GM21360 (cell line): ENCODE measurements around the gene A4GALT.

Source experiments
- ATAC-seq: cut with Tn5 transposase; IDR thresholded peaks from one replicate; pipeline ENCODE4 v1.9.1; 2021; ENCODE audit warnings: mild to moderate bottlenecking, moderate library complexity; ENCODE audit not compliant: unreplicated experiment

Gene A4GALT

DNA sequence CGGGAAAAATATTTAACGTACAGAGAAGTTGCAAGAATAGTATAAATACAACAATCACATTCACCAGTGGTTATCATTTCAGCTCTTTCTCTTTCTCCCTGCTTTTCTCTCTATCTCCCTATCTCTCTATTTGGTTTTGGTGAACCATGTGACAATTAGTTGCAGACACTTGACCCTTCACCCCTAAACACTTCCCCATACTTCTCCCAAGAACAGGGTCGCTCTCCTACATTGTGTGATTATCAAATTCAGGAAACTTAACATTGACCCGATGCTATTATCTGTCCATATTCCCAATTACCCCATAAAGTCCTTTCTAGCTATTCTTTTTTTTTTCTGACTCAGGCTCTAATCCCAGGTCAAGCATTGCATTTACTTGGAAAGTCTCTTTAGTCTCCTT, 66.7 kb downstream of the A4GALT start:
- no peak for ATAC-seq

DNA sequence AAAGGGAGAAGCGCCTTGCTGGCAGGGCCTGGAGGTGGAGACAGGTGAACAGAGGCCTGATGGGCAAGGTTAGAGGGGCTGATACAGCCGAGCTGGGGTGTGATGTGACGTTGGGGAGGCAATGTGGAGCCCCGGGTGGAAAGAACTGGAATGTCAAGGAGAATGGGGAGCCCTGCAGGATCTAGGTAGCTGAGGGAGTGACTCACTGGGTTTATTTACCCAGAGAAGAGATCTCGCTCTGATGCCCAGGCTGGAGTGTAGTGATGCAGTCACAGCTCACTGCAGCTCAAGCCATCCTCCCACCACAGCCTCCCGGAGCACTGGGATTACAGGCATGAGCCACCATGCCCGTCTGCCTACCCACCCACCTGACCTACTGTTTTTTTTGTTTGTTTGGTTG, 69.5 kb downstream of the A4GALT start:
- no peak for ATAC-seq

DNA sequence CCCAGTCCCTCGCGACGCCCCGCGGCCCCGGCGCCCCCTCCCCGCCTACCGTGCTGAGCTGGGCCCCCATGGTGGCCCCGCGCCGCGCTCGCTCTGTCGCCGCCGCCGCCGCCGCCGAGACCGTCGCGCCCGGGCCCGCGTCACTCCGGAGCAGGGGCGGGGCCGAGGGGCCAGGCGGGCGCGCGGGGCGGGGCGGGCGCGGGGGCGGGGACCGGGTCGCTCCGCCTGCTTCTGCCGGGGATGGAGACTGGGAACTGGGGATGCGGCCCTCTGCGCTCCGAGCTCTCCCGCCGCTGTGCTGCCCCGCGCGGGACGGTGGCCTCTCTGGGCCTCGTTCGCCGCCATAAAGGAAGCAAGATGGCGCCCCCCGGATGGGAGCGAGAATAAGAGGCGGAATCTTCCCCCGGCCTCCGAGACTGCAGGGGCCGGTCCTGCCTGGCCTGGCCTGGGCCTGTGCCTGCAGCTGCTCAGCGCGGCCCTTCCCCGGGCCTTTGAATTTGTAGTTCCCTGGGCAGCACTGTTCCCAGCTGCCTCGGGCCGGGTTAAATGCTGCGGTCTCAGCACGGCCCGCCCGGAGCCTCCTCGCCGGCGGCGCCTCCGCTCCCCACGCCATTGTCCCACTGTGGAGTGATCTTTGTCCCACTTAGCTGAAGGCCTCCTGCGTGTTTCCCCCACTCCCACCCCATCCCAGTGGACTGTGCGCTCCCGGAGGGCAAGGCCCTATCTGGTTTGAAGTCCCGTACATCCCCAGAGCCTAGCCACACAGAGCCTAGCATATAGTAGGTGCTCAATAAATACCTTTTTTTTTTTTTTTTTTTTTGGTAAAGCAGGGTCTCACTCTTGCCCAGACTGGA, 71.2 kb downstream of the A4GALT start, which contains the start of gene CYB5R3:
Gene CYB5R3, minus strand, starts transcription at position 147 of the 854 bp plus-strand sequence. Its CDS starts 77 bp downstream, at position 70.
- peak; percentile 67 for ATAC-seq

DNA sequence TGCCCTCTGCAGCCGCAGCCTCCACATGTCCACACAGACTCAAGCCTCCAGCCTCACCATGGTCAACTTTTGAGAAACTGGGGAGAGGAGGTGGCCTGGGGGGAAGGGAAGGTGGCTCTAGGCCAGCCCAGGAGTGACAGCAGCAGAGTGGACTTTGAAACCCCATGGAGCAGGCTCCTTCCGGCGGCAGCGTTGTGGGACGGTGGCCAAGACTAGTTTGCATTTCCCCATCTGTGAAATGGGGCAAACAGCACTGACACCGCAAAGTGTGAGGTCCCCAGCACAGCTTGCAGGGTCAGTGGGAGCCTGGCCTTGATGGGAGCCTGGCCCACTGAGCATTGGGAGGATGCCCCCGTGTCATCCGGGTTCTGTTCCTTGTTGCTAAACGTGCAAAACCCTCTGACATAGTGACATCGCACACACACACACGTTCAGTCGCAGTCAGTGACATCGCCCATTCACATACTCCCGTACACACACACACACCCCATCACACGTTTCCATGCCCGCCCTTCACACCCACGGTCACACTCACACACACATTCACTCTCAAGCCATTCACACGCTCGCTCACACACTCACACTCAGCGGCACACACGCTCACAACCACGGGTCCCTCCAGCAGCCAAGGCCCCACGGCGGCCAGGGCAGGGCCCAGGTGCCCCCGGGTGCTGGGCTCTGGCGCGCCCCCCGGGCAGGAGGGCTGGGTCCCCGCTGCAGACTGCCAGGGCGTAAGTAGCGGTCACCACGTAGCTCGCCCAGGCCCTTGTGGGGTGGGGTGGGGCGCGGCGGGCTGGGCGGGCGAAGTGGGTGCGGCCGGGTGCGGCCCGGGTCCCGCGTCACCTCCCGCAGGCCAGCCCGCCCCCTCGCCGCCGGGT, 72.1 kb downstream of the A4GALT start:
- ATAC-seq: peak; percentile 23

DNA sequence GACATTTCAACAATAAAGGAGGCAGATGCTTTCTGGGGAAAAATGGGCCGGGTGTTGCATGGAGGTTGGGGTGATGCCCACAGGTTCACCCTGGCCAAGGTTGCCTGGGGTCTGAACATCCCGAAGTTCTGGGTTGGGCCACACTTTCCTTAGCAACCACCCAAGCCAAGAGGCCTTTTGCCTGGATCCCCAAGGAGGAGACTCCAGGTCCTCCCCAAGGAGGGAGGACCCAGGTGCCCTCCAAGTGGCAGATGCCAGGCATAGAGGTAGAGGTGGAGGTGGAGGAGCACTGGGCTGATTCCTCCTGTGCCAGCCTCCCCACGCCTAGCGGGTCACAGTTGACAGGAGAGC, 72.7 kb downstream of the A4GALT start:
- ATAC-seq: no peak

DNA sequence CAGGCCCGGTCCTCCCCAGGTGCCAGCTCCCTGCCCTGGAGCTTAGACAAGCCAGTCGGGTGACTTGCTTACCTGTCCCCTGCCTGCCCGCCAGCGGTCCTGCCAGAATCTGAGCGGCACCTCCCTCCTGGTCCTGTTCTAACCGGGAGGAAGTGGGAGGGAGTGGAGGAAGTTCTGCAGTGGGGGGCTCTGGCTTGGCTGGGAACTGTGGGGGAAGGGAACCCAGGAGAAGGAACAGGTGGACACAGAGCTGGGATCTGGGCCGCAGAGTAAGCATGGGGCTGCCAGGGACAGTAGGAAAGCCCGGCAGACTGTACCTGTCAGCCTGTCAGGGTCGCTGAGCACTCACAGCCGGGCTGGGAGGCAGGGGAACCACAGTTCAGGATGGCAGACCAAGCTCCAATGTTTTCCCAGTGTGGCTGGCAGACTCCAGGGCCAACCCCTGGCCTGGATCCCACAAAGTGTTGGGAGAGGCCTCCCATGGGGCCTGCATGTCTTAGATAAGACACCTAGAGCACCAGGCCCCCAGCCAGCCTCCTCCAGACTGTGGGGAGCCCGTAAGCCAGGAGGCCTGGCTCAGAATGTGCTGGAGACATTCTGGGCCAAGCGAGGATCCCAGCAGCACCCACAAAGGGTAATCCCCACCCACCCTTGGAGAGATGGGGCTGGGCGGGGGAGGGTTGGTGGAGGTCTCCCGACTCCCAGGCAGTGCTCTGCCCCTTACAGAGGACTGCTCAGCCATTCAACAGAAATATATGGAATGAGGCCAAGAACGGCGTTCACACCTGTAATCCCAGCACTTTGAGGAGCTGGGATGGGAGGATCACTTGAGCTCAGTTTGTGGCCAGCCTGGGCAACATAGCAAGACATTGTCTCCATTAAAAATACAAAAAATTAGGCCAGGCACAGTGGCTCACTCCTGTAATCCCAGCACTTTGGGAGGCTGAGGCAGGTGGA, 73.8 kb downstream of the A4GALT start:
- ATAC-seq: no peak

DNA sequence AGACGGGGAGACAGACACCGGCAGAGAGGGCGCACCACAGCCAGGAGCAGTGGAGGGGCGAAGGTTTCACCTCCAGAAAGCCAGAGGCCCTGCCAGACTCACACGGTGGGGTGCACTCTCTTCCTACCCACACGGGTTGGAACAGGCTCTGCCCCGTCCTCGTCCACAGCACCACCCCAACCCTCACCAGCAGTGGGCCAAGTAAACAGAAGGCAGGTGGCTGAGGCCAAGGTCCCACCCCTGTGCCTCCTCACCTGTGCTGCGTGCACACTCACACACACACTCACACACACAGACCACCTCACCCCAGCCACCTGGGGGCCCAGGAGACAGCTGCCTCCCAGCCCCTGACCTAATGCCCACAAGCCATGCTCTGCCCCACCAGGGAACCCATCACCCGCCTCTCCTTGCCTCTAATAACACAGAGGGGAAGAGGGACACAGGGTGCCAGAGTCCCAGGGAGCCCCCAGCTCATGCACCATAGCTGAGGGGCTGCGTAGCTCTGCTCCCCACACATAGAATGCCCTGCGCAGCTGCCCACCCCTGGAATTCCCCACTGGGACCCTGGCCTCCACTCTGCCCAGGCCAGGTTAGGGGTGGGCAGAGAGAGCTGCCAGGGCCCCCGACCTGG, 74.6 kb downstream of the A4GALT start:
- ATAC-seq: no peak

DNA sequence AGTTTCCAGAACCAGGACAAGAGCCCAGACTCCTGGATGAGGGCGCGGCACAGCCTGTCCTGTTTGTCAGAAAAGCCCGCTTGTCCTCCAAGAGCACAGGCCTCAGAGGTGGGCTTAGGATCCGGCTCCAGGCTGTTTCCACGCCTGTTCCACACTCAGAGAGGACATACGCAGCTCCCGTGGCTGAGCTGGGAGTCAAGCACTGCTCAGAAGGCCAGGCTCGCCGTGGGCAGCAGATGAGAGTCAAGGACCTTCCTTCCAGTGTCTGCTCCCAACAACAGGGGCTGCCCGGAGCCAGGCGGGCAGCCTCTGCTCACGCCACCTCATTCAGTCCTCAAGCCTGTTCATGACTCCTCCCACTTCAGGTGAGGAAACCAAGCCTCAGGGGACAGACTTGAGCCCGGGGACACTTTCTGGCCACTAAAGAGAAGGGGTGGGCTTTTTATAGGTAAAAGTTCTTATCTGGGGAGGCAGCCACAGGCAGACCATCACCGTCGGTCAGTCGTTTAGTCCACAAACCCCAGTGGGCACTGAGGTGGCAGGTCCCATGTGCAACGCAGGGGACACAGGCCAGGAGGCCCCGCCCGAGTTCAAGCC, 75.2 kb downstream of the A4GALT start:
- no peak for ATAC-seq

DNA sequence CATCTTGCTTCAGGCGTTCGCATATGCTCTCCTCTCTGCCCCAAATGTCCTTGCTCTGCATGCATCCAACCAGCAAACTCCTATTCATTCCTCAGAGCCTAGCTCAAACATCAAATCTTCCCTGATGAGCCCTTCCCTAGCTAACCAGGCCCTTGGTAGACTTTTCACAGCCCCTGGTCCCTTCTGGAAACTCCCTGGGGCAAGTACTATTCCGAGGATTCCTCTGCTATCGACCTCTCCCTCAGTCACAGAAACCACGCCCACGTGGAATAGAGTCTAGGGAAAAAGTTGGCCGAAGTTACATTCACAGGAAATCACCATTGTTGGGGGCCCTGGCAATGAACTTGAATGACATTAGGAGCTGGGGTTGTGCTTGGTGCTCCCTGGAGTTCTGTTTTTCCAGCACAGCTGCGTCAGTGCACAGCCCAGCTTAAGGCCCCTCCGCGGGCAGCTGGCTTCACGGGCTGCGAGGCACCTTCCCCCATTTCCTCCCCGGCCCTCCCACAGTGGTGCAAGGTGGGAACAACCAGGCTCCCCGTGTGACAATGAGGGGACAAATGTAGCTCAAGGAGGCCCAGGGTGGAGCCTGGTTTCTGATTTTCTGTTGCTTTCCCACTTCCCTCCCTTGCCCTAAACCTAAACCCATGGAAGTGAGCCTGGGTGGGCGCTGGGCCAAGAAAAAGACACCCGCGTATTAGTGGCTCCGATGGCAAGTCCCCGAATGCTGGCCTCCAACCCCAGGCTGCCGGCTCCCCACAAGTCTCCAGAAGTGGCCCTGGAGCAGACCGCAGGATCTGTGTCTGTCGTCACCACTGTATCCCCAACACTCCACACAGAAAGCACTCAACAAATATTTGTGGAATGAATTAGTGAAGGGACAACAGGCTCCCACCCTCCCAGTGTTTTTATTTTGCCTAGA, 76.0 kb downstream of the A4GALT start:
- ATAC-seq: no peak

DNA sequence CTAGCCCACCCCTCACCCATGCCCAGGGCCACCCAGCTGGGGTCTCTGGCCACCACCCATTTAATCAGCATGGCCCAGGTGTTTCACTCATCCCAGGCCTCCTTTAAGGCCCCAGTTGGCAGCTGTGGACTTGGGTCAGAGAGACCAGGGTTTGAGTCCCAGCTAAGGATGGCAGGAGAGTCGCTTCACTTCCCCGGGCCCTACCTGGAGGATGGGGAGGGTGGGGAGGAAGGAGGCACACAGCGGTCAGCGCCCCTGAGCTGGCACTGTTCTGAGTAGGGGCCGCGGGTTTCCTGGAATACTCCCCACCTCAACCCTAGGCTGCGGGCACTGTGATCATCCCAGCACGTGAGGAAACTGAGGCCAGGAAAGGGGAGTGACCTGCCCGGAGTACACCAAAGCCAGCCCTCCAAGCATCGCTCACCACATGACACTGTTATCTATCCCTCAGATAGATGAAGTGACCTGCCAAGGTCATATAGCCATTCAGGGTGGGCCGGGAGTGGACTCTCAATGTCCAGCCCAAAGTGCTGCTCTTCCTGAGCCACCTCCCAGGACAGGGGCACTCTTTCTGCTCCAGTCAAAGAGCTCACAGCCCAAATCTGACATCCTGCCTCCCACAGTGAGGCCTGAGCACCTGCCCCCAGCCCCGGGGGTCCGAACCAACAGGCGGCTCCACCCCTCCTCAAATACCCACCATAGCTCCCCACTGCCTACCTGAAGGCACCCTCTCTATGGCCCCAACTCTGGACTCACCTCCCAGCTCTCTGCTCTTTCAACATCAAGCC, 76.8 kb downstream of the A4GALT start:
- ATAC-seq: no peak

DNA sequence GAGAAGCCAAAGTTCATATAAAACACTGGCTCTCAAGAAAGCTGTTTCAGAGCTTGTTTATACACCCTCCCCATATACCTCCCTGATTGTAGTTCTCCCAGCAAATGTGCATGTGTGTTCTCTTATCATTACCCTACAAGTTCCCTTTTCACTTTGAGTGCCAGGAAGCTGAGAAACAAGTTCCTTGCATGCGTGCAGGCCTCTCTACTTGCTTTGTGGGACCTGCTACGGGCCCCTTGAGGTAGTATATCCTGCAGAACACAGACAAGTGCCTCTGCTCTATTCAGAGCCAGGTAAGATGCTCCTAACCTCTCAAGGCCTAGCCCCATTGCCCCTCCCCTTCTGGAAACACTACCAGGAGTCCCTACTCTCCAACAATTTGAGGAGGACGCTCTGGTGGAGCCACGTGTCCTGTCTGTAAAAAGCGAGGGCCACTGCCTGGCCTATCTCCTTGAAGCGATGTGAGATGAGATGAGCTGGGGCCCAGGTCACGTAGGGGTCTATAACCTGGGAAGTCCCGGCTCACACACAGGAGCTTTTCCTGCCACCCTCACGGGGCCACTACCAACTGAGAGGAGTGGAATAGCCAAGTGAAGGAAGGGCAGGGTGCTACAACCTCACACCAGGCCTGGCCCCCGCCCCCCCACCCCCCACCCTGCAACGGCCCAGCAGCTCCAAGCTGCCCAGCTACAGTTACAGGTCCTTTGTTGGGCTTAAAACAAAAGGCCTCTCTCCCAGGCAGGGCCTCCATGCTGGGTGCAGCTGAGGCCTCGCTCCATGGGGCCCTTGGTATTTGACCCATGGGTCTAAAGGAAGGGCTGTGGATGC, 77.7 kb downstream of the A4GALT start:
- ATAC-seq: no peak
